Measurements from ENCODE around the gene XPO1. TPM values are rescaled to one million over a fixed set of nuclear protein-coding genes. Genes with fewer than 3 reads are reported as not detected.
"Not testable (repeated sequence)": the region's sequence is repeated elsewhere in the genome, so short reads cannot be mapped to it uniquely, and the experiment has no call there.

The XPO1 gene
- total RNA-seq, 5 donors from 2014 or later (not counting 1 experiment from before 2014, with no cell fraction given) = 116 to 142 (median 130) TPM

GRCh38 chr2:61469424-61470121 is 68.6 kb downstream of the XPO1 start:
- ATAC-seq (replicated peaks in 1 of 4) = no peak
- Histone ChIP-seq H3K36me3 (ENCODE audit: control insufficient read depth in 2 of 2, extremely low read depth in 1 of 2, insufficient read depth in 1 of 2, low read length in 1 of 2) (peaks cover 0 to 13% of the 10 kb centered on the region in 2 donors), H3K9me3 (no peaks in the 10 kb centered on the region), H3K4me3 (ENCODE audit: control insufficient read depth in 1 of 2, extremely low read depth in 1 of 2, low read length in 1 of 2) (peak overlapping the region; percentile 72 to 90), H3K4me1 (ENCODE audit: control insufficient read depth in 1 of 2, extremely low read depth in 1 of 2, insufficient read depth in 2 of 2, low read length in 2 of 2) (peaks cover 13 to 46% of the 10 kb centered on the region in 2 experiments), H3K27me3 (replicated peaks in 1 of 2; ENCODE audit: control insufficient read depth in 2 of 2, extremely low read depth in 1 of 2, insufficient read depth in 2 of 2, low read length in 1 of 2) (no peaks in the 10 kb centered on the region), H3K27ac (ENCODE audit: low read length) (peak overlapping the region; percentile 80)
- Mint-ChIP-seq H3K4me3 (peak overlapping the region; percentile 90 to 93 (median 92)), H3K36me3 (peaks cover 3% of the 10 kb centered on the region), H3K27me3 (no peaks in the 10 kb centered on the region), H3K9me3 (no peaks in the 10 kb centered on the region), H3K4me1 (peaks cover 39 to 52% (median 50%) of the 10 kb centered on the region in 3 donors), H3K27ac (peak overlapping the region; percentile 92 to 96)
- POLR2A ChIA-PET = interaction anchor here (0.6 to 1.0 kb wide), 2 partner anchors 69 to 74 kb away, joined by 4 to 5 read pairs; partner anchors contain the start of gene XPO1 (in 1 of the 2)
- CTCF ChIA-PET = interaction anchor here (0.6 to 0.7 kb wide), 2 partner anchors 15 to 43 kb away, joined by 3 to 9 read pairs; no protein-coding TSS in a partner anchor
- WGBS (ENCODE audit: insufficient coverage) = no CpG with 5 or more reads among the region's 8 CpGs
- no peak for DNase-seq

- WGBS (ENCODE audit: insufficient coverage) = 99% methylated on average over 9 of the region's 10 CpGs
- DNase-seq; ATAC-seq (replicated peaks in 1 of 4); H3K36me3 Mint-ChIP-seq; H3K27me3 ChIP-seq (replicated peaks in 1 of 2; ENCODE audit: control insufficient read depth in 2 of 2, extremely low read depth in 1 of 2, insufficient read depth in 2 of 2, low read length in 1 of 2); H3K27ac ChIP-seq (ENCODE audit: low read length); H3K9me3 Mint-ChIP-seq; H3K4me3 ChIP-seq (ENCODE audit: control insufficient read depth in 1 of 2, extremely low read depth in 1 of 2, low read length in 1 of 2); H3K27me3 Mint-ChIP-seq; H3K9me3 ChIP-seq: not testable (repeated sequence)
- ChIA-PET CTCF (interaction anchor here in 1 of 2 donors (1.7 kb wide), 1 partner anchor 42 kb away, joined by 8 read pairs; no protein-coding TSS in a partner anchor), POLR2A (interaction anchor here (0.6 to 1.2 kb wide), 4 partner anchors 14 to 70 kb away, joined by 3 to 4 read pairs (median 4); partner anchors contain the start of gene XPO1 (in 1 of the 2))
- Histone ChIP-seq H3K4me1 (ENCODE audit: control insufficient read depth in 1 of 2, extremely low read depth in 1 of 2, insufficient read depth in 2 of 2, low read length in 2 of 2) (peaks cover 13 to 54% of the 10 kb centered on the region in 2 experiments), H3K36me3 (ENCODE audit: control insufficient read depth in 2 of 2, extremely low read depth in 1 of 2, insufficient read depth in 1 of 2, low read length in 1 of 2) (peaks cover 0 to 13% of the 10 kb centered on the region in 2 donors)
- Mint-ChIP-seq H3K4me1 (peaks cover 52 to 63% (median 62%) of the 10 kb centered on the region in 3 donors), H3K4me3 (peak overlapping the region in 2 of 3 donors; percentile 90 to 93), H3K27ac (peak overlapping the region in 1 of 2 donors; percentile 92)
Measured at GRCh38 chr2:61468231-61468630, 69.9 kb downstream of the XPO1 start.

- Histone ChIP-seq H3K4me3 (ENCODE audit: control insufficient read depth in 1 of 2, extremely low read depth in 1 of 2, low read length in 1 of 2) (no peak overlapping the region), H3K9me3 (no peaks in the 10 kb centered on the region), H3K27ac (ENCODE audit: low read length) (no peak overlapping the region), H3K36me3 (ENCODE audit: control insufficient read depth in 2 of 2, extremely low read depth in 1 of 2, insufficient read depth in 1 of 2, low read length in 1 of 2) (peaks cover 5 to 16% of the 10 kb centered on the region in 2 donors), H3K4me1 (ENCODE audit: control insufficient read depth in 1 of 2, extremely low read depth in 1 of 2, insufficient read depth in 2 of 2, low read length in 2 of 2) (peaks cover 8 to 58% of the 10 kb centered on the region in 2 experiments), H3K27me3 (replicated peaks in 1 of 2; ENCODE audit: control insufficient read depth in 2 of 2, extremely low read depth in 1 of 2, insufficient read depth in 2 of 2, low read length in 1 of 2) (no peaks in the 10 kb centered on the region)
- 86% methylated on average over 1 of the region's 3 CpGs for WGBS (ENCODE audit: insufficient coverage)
- ChIA-PET POLR2A (interaction anchor here (0.6 to 1.2 kb wide), 3 partner anchors 44 to 923 kb away, joined by 8 to 9 read pairs (median 8); no protein-coding TSS in a partner anchor), CTCF (interaction anchor here in 1 of 2 donors (0.7 kb wide), 1 partner anchor 8 kb away, joined by 3 read pairs; no protein-coding TSS in a partner anchor)
- no peak overlapping the region for H3K27ac Mint-ChIP-seq
- H3K27me3 Mint-ChIP-seq = no peaks in the 10 kb centered on the region
- ATAC-seq (replicated peaks in 1 of 4) = no peak
- H3K36me3 Mint-ChIP-seq = peaks cover 9% of the 10 kb centered on the region
- DNase-seq = no peak
- H3K4me3 Mint-ChIP-seq = peak overlapping the region in 1 of 3 donors; percentile 50
- H3K4me1 Mint-ChIP-seq = peaks cover 68 to 82% (median 79%) of the 10 kb centered on the region in 3 donors
- no peaks in the 10 kb centered on the region for H3K9me3 Mint-ChIP-seq
Measured at GRCh38 chr2:61465045-61465444, 73.1 kb downstream of the XPO1 start.

- peaks cover 6 to 61% of the 10 kb centered on the region in 2 experiments for H3K4me1 ChIP-seq (ENCODE audit: control insufficient read depth in 1 of 2, extremely low read depth in 1 of 2, insufficient read depth in 2 of 2, low read length in 2 of 2)
- H3K4me3 ChIP-seq (ENCODE audit: control insufficient read depth in 1 of 2, extremely low read depth in 1 of 2, low read length in 1 of 2) = no peak overlapping the region
- no peaks in the 10 kb centered on the region for H3K27me3 ChIP-seq (replicated peaks in 1 of 2; ENCODE audit: control insufficient read depth in 2 of 2, extremely low read depth in 1 of 2, insufficient read depth in 2 of 2, low read length in 1 of 2)
- Mint-ChIP-seq H3K4me3 (peak overlapping the region in 1 of 3 donors; percentile 50), H3K4me1 (peaks cover 65 to 83% (median 82%) of the 10 kb centered on the region in 3 donors), H3K27ac (no peak overlapping the region), H3K27me3 (no peaks in the 10 kb centered on the region), H3K36me3 (peaks cover 12% of the 10 kb centered on the region), H3K9me3 (no peaks in the 10 kb centered on the region)
- ChIA-PET CTCF (interaction anchor here (0.6 kb wide), 2 partner anchors 16 to 678 kb away, joined by 4 to 7 read pairs; no protein-coding TSS in a partner anchor), POLR2A (interaction anchor here (0.6 to 1.2 kb wide), 2 partner anchors 29 to 43 kb away, joined by 3 to 8 read pairs; no protein-coding TSS in a partner anchor)
- H3K27ac ChIP-seq (ENCODE audit: low read length) = no peak overlapping the region
- ATAC-seq (replicated peaks in 1 of 4) (no peak), DNase-seq (no peak)
- no CpG with 5 or more reads among the region's 7 CpGs for WGBS (ENCODE audit: insufficient coverage)
- no peaks in the 10 kb centered on the region for H3K9me3 ChIP-seq
- peaks cover 5 to 17% of the 10 kb centered on the region in 2 donors for H3K36me3 ChIP-seq (ENCODE audit: control insufficient read depth in 2 of 2, extremely low read depth in 1 of 2, insufficient read depth in 1 of 2, low read length in 1 of 2)
Measured at GRCh38 chr2:61463769-61464475, 74.2 kb downstream of the XPO1 start.

GRCh38 chr2:61461404-61461803 is 76.8 kb downstream of the XPO1 start:
- Histone ChIP-seq H3K36me3 (ENCODE audit: control insufficient read depth in 2 of 2, extremely low read depth in 1 of 2, insufficient read depth in 1 of 2, low read length in 1 of 2) (peaks cover 5 to 10% of the 10 kb centered on the region in 2 donors), H3K4me3 (ENCODE audit: control insufficient read depth in 1 of 2, extremely low read depth in 1 of 2, low read length in 1 of 2) (no peak overlapping the region), H3K27me3 (replicated peaks in 1 of 2; ENCODE audit: control insufficient read depth in 2 of 2, extremely low read depth in 1 of 2, insufficient read depth in 2 of 2, low read length in 1 of 2) (no peaks in the 10 kb centered on the region), H3K4me1 (ENCODE audit: control insufficient read depth in 1 of 2, extremely low read depth in 1 of 2, insufficient read depth in 2 of 2, low read length in 2 of 2) (peaks cover 13 to 63% of the 10 kb centered on the region in 2 experiments), H3K9me3 (no peaks in the 10 kb centered on the region), H3K27ac (ENCODE audit: low read length) (no peak overlapping the region)
- DNase-seq (no peak), ATAC-seq (replicated peaks in 1 of 4) (no peak)
- Mint-ChIP-seq H3K36me3 (peaks cover 12% of the 10 kb centered on the region), H3K4me3 (no peak overlapping the region), H3K4me1 (peaks cover 77 to 88% (median 86%) of the 10 kb centered on the region in 3 donors), H3K27me3 (no peaks in the 10 kb centered on the region), H3K27ac (no peak overlapping the region), H3K9me3 (no peaks in the 10 kb centered on the region)
- POLR2A ChIA-PET = interaction anchor here in 1 of 2 donors (0.6 to 0.7 kb wide), 3 partner anchors 16 to 77 kb away, joined by 5 to 8 read pairs (median 6); partner anchors contain the start of gene XPO1
- CTCF ChIA-PET = interaction anchor here in 1 of 2 donors (0.6 to 0.7 kb wide), 2 partner anchors 184 to 391 kb away, joined by 3 to 4 read pairs; no protein-coding TSS in a partner anchor
- WGBS (ENCODE audit: insufficient coverage) = no CpG with 5 or more reads among the region's 2 CpGs

- WGBS (ENCODE audit: insufficient coverage) = no CpG with 5 or more reads among the region's 4 CpGs
- Mint-ChIP-seq H3K27ac (no peak overlapping the region), H3K4me1 (peaks cover 89 to 91% (median 90%) of the 10 kb centered on the region in 3 donors), H3K27me3 (no peaks in the 10 kb centered on the region), H3K9me3 (no peaks in the 10 kb centered on the region), H3K4me3 (peak overlapping the region in 1 of 3 donors; percentile 23), H3K36me3 (peaks cover 17% of the 10 kb centered on the region)
- ATAC-seq (replicated peaks in 1 of 4) (no peak), DNase-seq (no peak)
- H3K4me3 ChIP-seq (ENCODE audit: control insufficient read depth in 1 of 2, extremely low read depth in 1 of 2, low read length in 1 of 2) = no peak overlapping the region
- peaks cover 13 to 55% of the 10 kb centered on the region in 2 experiments for H3K4me1 ChIP-seq (ENCODE audit: control insufficient read depth in 1 of 2, extremely low read depth in 1 of 2, insufficient read depth in 2 of 2, low read length in 2 of 2)
- H3K27me3 ChIP-seq (replicated peaks in 1 of 2; ENCODE audit: control insufficient read depth in 2 of 2, extremely low read depth in 1 of 2, insufficient read depth in 2 of 2, low read length in 1 of 2) = no peaks in the 10 kb centered on the region
- POLR2A ChIA-PET = no interaction called here
- CTCF ChIA-PET = interaction anchor here (0.5 to 0.8 kb wide), 4 partner anchors 13 to 198 kb away, joined by 3 to 6 read pairs (median 4); no protein-coding TSS in a partner anchor
- H3K27ac ChIP-seq (ENCODE audit: low read length) = no peak overlapping the region
- H3K36me3 ChIP-seq (ENCODE audit: control insufficient read depth in 2 of 2, extremely low read depth in 1 of 2, insufficient read depth in 1 of 2, low read length in 1 of 2) = peaks cover 5 to 8% of the 10 kb centered on the region in 2 donors
- no peaks in the 10 kb centered on the region for H3K9me3 ChIP-seq
Measured at GRCh38 chr2:61460163-61460562, 78.0 kb downstream of the XPO1 start.
